IMR-90 (cell line): ENCODE results near the gene PPP1R16B. TPM values are rescaled to one million over a fixed set of nuclear protein-coding genes. Genes with fewer than 3 reads are reported as not detected.

Experiments
- ATAC-seq: fragments of 200-7000 bp; cut with Tn5 transposase; 2 replicates; pipeline ENCODE4 v1.9.1; 2020; ENCODE audit warnings: low read depth, mild to moderate bottlenecking, moderate library complexity
- BruUV-seq: library from RNA; stranded (reverse); fragments of 400-500 nt; replicated peaks from 2 replicates; lab custom pipeline; 2021; lab: Mats Ljungman, UMichigan
- CTCF ChIA-PET: fragments of 300-600 bp; formaldehyde crosslinking; extraction: SDS; loops from one replicate; lab custom pipeline; 2021; ENCODE audit warnings: antibody characterized with exemption; lab: Yijun Ruan, JAX
- POLR2A ChIA-PET: fragments of 300-600 bp; sonication (Branson Sonifier 250); formaldehyde crosslinking; loops from one replicate; lab custom pipeline; 2022; ENCODE audit warnings: antibody characterized with exemption; ENCODE audit not compliant: unreplicated experiment; lab: Charles Lee
- DNase-seq: peaks from one replicate; pipeline ENCODE4 v3.0.0; 2013
- H2AFZ ChIP-seq: replicated peaks from 2 replicates; pipeline ENCODE3; 2013; ENCODE audit warnings: low read length, mild to moderate bottlenecking; ENCODE audit not compliant: poor library complexity
- H2AK5ac ChIP-seq: 2 replicates; pipeline ENCODE4 v1.6.1; 2013; ENCODE audit warnings: low read depth, low read length, inconsistent platforms
- H2AK9ac ChIP-seq: replicated peaks from 2 replicates; pipeline ENCODE3; 2013; ENCODE audit warnings: mild to moderate bottlenecking, low read depth, low read length, moderate library complexity; ENCODE audit not compliant: poor library complexity
- H2BK120ac ChIP-seq: 2 replicates; pipeline ENCODE4 v1.6.1; 2013; ENCODE audit warnings: low read depth, low read length, inconsistent platforms
- H2BK15ac ChIP-seq: 3 replicates; pipeline ENCODE4 v1.6.1; 2013; ENCODE audit warnings: low read depth, low read length, inconsistent platforms
- H2BK20ac ChIP-seq: 2 replicates; pipeline ENCODE4 v1.6.1; 2013; ENCODE audit warnings: low read depth, mild to moderate bottlenecking, inconsistent platforms, low read length, moderate library complexity
- H2BK5ac ChIP-seq: 2 replicates; pipeline ENCODE4 v1.6.1; 2013; ENCODE audit warnings: mild to moderate bottlenecking, low read depth, low read length, inconsistent platforms; ENCODE audit not compliant: poor library complexity, severe bottlenecking
- H3K14ac ChIP-seq: replicated peaks from 2 replicates; pipeline ENCODE4 v1.6.1; 2013; ENCODE audit warnings: low read depth, low read length, inconsistent platforms
- H3K18ac ChIP-seq: 2 replicates; pipeline ENCODE4 v1.6.1; 2013; ENCODE audit warnings: low read depth, low read length, control low read depth
- H3K23ac ChIP-seq: 2 replicates; pipeline ENCODE4 v1.6.1; 2013; ENCODE audit warnings: low read depth, low read length, inconsistent platforms
- H3K27ac ChIP-seq: 2 replicates; pipeline ENCODE4 v1.5.1; 2013; ENCODE audit warnings: mild to moderate bottlenecking, control low read depth, low read length; ENCODE audit not compliant: insufficient read depth
- H3K27me3 ChIP-seq: 2 replicates; pipeline ENCODE4 v1.6.1; 2013; ENCODE audit warnings: low read length; ENCODE audit not compliant: control insufficient read depth, insufficient read depth
- H3K36me3 ChIP-seq: 2 replicates; pipeline ENCODE4 v1.6.1; 2013; ENCODE audit warnings: low read length, mixed read lengths; ENCODE audit not compliant: control insufficient read depth, insufficient read depth
- H3K4ac ChIP-seq: 2 replicates; pipeline ENCODE4 v1.6.1; 2013; ENCODE audit warnings: low read depth, low read length, inconsistent platforms
- H3K4me1 ChIP-seq: 2 replicates; pipeline ENCODE4 v1.6.1; 2013; ENCODE audit warnings: low read length, mixed read lengths; ENCODE audit not compliant: control insufficient read depth, insufficient read depth
- H3K4me2 ChIP-seq: 2 replicates; pipeline ENCODE4 v1.6.1; 2013; ENCODE audit warnings: low read depth, mild to moderate bottlenecking, control low read depth, low read length, moderate library complexity
- H3K4me3 ChIP-seq: 2 replicates; pipeline ENCODE4 v1.5.1; 2013; ENCODE audit warnings: low read depth, mild to moderate bottlenecking, control low read depth, low read length, moderate library complexity; ENCODE audit not compliant: insufficient read depth
- H3K56ac ChIP-seq: 2 replicates; pipeline ENCODE4 v1.6.1; 2013; ENCODE audit warnings: low read length, inconsistent platforms; ENCODE audit not compliant: insufficient read depth; ENCODE audit errors: extremely low read depth
- H3K79me1 ChIP-seq, 2 experiments: 2 replicates each; pipeline ENCODE4 v1.6.1; 2013; ENCODE audit warnings: low read length in 2 of 2, inconsistent platforms in 1 of 2, low read depth in 1 of 2
- H3K9ac ChIP-seq: 2 replicates; pipeline ENCODE4 v1.6.1; 2013; ENCODE audit warnings: low read depth, low read length, control low read depth
- H3K9me1 ChIP-seq: 2 replicates; pipeline ENCODE4 v1.6.1; 2013; ENCODE audit warnings: low read length, inconsistent platforms; ENCODE audit not compliant: insufficient read depth
- H3K9me3 ChIP-seq: 2 replicates; pipeline ENCODE4 v1.6.1; 2013; ENCODE audit warnings: low read length; ENCODE audit not compliant: control insufficient read depth, insufficient read depth
- H4K20me1 ChIP-seq: 2 replicates; pipeline ENCODE4 v1.6.1; 2013; ENCODE audit warnings: low read length, inconsistent platforms; ENCODE audit not compliant: insufficient read depth
- H4K5ac ChIP-seq: 2 replicates; pipeline ENCODE4 v1.6.1; 2013; ENCODE audit warnings: mild to moderate bottlenecking, low read depth, low read length, control low read depth
- H4K8ac ChIP-seq, 2 experiments: 2 replicates each; pipeline ENCODE4 v1.6.1; 2013; ENCODE audit warnings: low read depth in 2 of 2, low read length in 2 of 2, control low read depth in 1 of 2, inconsistent platforms in 1 of 2
- H4K91ac ChIP-seq: 2 replicates; pipeline ENCODE4 v1.6.1; 2013; ENCODE audit warnings: low read depth, low read length, inconsistent platforms; ENCODE audit not compliant: insufficient read depth
- CHD1 ChIP-seq: IDR thresholded peaks from 2 replicates; pipeline ENCODE4 v1.6.1; 2012; ENCODE audit warnings: low read depth, low read length, improper control_type of control experiment
- MAZ ChIP-seq: IDR thresholded peaks from 2 replicates; pipeline ENCODE4 v1.6.1; 2012; ENCODE audit warnings: low read depth, mild to moderate bottlenecking, low read length, improper control_type of control experiment, moderate library complexity, borderline replicate concordance
- MXI1 ChIP-seq: IDR thresholded peaks from 2 replicates; pipeline ENCODE4 v1.6.1; 2012; ENCODE audit warnings: low read depth, mild to moderate bottlenecking, low read length, moderate library complexity, borderline replicate concordance
- NFE2L2 ChIP-seq: fragments of 150-350 bp; IDR thresholded peaks from 2 replicates; pipeline ENCODE4 v1.6.1; 2016; ENCODE audit warnings: low read depth, mild to moderate bottlenecking, low read length
- POLR2A ChIP-seq: IDR thresholded peaks from 2 replicates; pipeline ENCODE4 v1.6.1; 2012; ENCODE audit warnings: mild to moderate bottlenecking, low read depth, low read length
- RCOR1 ChIP-seq: IDR thresholded peaks from 2 replicates; pipeline ENCODE4 v1.6.1; 2012; ENCODE audit warnings: mild to moderate bottlenecking, low read length, improper control_type of control experiment; ENCODE audit not compliant: insufficient replicate concordance
- SMC3 ChIP-seq: fragments of 150-350 bp; IDR thresholded peaks from 2 replicates; pipeline ENCODE4 v1.6.1; 2016; ENCODE audit warnings: low read depth, mild to moderate bottlenecking, antibody characterized with exemption, low read length, moderate library complexity
- WGBS, 2 experiments: methylation state at CpG; one replicate each; pipeline versions ENCODE4 v1.1.5 to v1.1.7; 2013; ENCODE audit warnings: missing lambda C conversion rate in 2 of 2; ENCODE audit not compliant: insufficient read length in 1 of 2; ENCODE audit errors: extremely low coverage in 2 of 2; 5-methylcytosine and 5-hydroxymethylcytosine counted together
- dilution Hi-C: fragments of 300-500 bp; cut with HindIII; formaldehyde crosslinking; loops from one replicate; pipeline ENCODE4 v1.14.3; 2018; ENCODE audit warnings: low sequenced_read_pairs; ENCODE audit not compliant: unreplicated experiment
- in situ Hi-C: fragments of 300-500 bp; cut with MboI; formaldehyde crosslinking; loops from 3 replicates; pipeline ENCODE4 v1.14.3; 2019; ENCODE audit warnings: low sequenced_read_pairs, inconsistent platforms, mixed read lengths
- intact Hi-C: fragments of 100-400 bp; cut with micrococcal nuclease; formaldehyde crosslinking; loops from 2 replicates; pipeline ENCODE4 v1.10.0; 2022
- polyA plus RNA-seq, 3 experiments: library from polyadenylated mRNA; depleted of rRNA; stranded (reverse); fragments of >200 nt; gene quantifications; 2 replicates each; pipeline ENCODE4 v1.2.3, GENCODE V29; 2012; ENCODE audit warnings: low replicate concordance in 1 of 3
- total RNA-seq: library from RNA; depleted of rRNA; stranded (reverse); fragments of >200 nt; gene quantifications from 2 replicates; pipeline ENCODE4 v1.2.3, GENCODE V29; 2012
- TF ChIP-seq, protein P1 (sequence below): fragments of 150-350 bp; IDR thresholded peaks from 2 replicates; pipeline ENCODE4 v1.6.1; 2016; ENCODE audit warnings: low read depth, mild to moderate bottlenecking, low read length, moderate library complexity, borderline replicate concordance

PPP1R16B gene
- total and polyA plus RNA-seq, 2 of the 4 experiments (the other 2 are of a cell fraction), result not detected

DNA sequence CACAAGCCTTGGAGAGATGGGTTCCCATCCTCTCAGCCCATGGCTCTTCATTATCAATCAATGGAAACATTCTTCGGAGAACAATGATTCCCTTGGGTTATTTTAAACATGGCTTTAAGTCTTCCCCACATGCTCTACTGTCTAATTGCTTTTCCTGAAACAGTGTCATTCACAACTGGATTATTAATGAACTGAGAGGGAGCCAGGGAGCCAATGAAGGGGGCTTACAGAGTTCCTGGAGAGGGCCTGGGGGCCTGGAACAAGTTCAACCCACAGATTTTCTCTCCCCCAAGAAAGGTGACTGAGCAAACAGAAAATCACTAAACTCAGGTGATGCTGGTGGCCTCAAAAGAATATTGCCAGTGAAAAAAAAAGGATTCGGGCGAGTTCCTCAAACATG lies 1.3 kb upstream of the PPP1R16B start:
- no peaks in the 10 kb centered on the region for H3K9me3 ChIP-seq
- no peaks in the 10 kb centered on the region for H3K36me3 ChIP-seq
- WGBS, 2 experiments, result no CpG with 5 or more reads among the region's 3 CpGs
- H2AFZ ChIP-seq, result no peak overlapping the region
- H3K18ac ChIP-seq, result no peak overlapping the region
- H3K4ac ChIP-seq, result no peak overlapping the region
- no peaks in the 10 kb centered on the region for H3K4me1 ChIP-seq
- CTCF ChIA-PET, result no interaction called here
- no peak overlapping the region for H3K9ac ChIP-seq
- no peak overlapping the region for H2BK5ac ChIP-seq
- H4K5ac ChIP-seq, result no peak overlapping the region
- ATAC-seq (no peak), DNase-seq (no peak)
- intact Hi-C loops, result no loop called here
- H4K8ac ChIP-seq, result no peak overlapping the region
- no peak overlapping the region for H2AK5ac ChIP-seq
- H3K79me1 ChIP-seq, result no peaks in the 10 kb centered on the region
- TF ChIP-seq MXI1, result no peak
- TF ChIP-seq POLR2A, result no peak
- no peak for TF ChIP-seq NFE2L2
- TF ChIP-seq, protein P1, sequence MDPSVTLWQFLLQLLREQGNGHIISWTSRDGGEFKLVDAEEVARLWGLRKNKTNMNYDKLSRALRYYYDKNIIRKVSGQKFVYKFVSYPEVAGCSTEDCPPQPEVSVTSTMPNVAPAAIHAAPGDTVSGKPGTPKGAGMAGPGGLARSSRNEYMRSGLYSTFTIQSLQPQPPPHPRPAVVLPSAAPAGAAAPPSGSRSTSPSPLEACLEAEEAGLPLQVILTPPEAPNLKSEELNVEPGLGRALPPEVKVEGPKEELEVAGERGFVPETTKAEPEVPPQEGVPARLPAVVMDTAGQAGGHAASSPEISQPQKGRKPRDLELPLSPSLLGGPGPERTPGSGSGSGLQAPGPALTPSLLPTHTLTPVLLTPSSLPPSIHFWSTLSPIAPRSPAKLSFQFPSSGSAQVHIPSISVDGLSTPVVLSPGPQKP, result no peak
- no peak for TF ChIP-seq CHD1
- TF ChIP-seq RCOR1, result no peak
- TF ChIP-seq SMC3, result no peak
- no peak for TF ChIP-seq MAZ
- no peak overlapping the region for H2BK20ac ChIP-seq
- dilution Hi-C loops, result no loop called here
- H3K23ac ChIP-seq, result no peak overlapping the region
- peaks cover 46% of the 10 kb centered on the region for H3K27me3 ChIP-seq
- H2AK9ac ChIP-seq, result no peak overlapping the region
- H3K9me1 ChIP-seq, result no peaks in the 10 kb centered on the region
- H3K27ac ChIP-seq, result no peak overlapping the region
- no peak overlapping the region for H3K56ac ChIP-seq
- H3K4me2 ChIP-seq, result no peak overlapping the region
- H2BK120ac ChIP-seq, result no peak overlapping the region
- no TSS peak for BruUV-seq
- no peak overlapping the region for H3K14ac ChIP-seq
- in situ Hi-C loops, result no loop called here
- no peak overlapping the region for H4K91ac ChIP-seq
- no peaks in the 10 kb centered on the region for H4K20me1 ChIP-seq
- no peak overlapping the region for H3K4me3 ChIP-seq
- no peak overlapping the region for H2BK15ac ChIP-seq
- POLR2A ChIA-PET, result no interaction called here
